Measurements from ENCODE around the gene CP.
"Not testable (repeated sequence)": the region's sequence is repeated elsewhere in the genome, so short reads cannot be mapped to it uniquely, and the experiment has no call there.

CP gene

DNA sequence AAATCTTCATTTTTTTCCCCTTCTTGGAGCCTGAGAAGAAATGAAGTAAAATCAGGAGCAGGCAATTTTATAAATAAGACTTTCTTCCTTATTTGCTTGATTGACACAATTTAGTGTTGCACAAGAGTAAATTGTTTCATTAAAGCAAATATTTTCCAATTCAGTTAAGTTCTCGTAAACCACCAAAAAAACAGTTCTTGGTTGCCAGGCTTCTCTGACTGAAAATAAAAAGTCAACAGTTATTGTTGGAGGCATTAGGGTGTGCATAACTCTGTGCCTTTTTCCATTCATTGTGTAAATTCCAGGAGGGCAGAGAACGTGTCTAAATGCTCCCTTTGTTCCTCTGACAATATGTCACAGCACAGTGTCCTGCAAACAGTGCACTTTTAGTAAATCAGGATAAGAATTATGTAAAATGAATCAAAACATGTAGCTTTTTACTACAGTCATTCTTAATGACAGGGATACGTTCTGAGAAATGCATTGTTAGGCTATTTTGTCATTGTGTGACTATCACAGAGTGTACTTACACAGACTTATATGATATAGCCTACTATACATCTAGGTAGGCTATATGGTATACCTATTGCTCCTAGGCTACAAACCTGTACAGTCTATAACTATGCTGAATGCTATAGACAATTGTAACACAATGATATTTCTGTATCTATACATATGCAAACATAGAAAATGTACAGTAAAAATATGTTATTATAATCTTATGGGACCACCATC is at the start of gene CP:
TSS of gene CP (minus strand) at position 47 of the 735 bp plus-strand sequence. CDS start at position 10, 37 bp downstream.
- no peak for DNase-seq (ENCODE audit: low read depth in 2 of 2, low spot score in 1 of 2)

GRCh38 chr3:149270180-149270579 is 48.6 kb upstream of the CP start:
- DNase-seq (ENCODE audit: low read depth in 2 of 2, low spot score in 1 of 2): no peak

- no peak for DNase-seq (ENCODE audit: low read depth in 2 of 2, low spot score in 1 of 2)
Measured at GRCh38 chr3:149269687-149270086, 48.1 kb upstream of the CP start.

- DNase-seq (ENCODE audit: low read depth in 2 of 2, low spot score in 1 of 2): no peak
Measured at GRCh38 chr3:149267565-149267964, 45.9 kb upstream of the CP start.

DNA sequence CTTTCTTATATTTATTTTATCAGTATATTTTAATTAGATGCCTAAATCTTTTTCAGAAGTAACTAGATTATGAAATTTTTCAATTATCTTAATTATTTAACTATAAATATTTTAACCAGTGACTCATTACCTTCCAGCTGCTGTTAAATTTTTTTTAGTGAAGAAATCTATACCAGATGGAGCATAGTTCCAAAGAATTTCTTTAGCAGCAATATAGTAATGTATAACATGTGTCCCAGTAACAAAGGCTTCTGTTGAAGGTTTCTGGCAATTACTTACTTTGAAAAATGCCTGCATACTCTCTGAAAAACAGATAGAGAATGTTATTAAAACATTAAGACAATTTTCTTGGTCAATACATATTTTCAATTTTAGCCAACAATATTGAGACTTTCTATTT is 45.1 kb upstream of the CP start:
- DNase-seq (ENCODE audit: low read depth in 2 of 2, low spot score in 1 of 2): no peak

DNA sequence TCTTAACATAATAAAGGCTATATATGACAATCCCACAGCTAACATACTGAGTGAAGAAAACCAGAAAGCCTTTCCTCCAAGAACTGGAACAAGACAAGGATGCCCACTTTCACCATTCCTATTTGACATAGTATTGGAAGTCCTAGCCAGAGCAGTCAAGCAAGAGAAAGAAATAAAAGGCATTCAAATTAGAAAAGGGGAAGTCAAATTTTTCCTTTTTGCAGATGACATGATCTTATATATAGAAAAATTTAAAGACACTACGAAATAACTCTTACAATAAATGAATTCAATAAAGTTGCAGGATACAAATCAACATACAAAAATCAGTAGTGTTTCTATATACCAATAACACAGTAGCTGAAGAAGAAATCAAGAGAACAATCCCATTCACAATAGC is 42.2 kb upstream of the CP start:
- no peak for DNase-seq (ENCODE audit: low read depth in 2 of 2, low spot score in 1 of 2)

GRCh38 chr3:149258714-149259113 is 37.1 kb upstream of the CP start:
- DNase-seq (ENCODE audit: low read depth in 2 of 2, low spot score in 1 of 2): no peak

- no peak for DNase-seq (ENCODE audit: low read depth in 2 of 2, low spot score in 1 of 2)
Measured at GRCh38 chr3:149258298-149258697, 36.7 kb upstream of the CP start.

DNA sequence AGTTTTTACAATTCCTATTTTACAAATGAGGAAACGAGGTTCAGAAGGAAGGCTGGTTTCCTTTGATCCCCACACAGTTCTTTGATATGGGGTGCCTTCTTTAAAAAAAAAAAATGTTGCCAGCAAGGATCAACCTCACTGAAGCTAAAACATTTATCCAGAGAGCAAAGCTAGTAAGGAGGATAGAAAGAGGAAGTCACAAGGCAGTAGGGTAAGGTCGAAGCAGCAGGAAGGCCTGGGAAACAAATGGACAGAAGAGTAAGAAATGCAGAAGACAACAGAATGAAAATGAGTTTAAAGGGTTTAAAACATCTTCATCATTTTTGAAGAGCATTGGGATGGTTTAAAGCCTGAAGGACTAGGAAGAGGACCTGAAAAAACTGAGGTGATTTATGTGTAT is 30.6 kb upstream of the CP start:
- no peak for DNase-seq (ENCODE audit: low read depth in 2 of 2, low spot score in 1 of 2)

DNA sequence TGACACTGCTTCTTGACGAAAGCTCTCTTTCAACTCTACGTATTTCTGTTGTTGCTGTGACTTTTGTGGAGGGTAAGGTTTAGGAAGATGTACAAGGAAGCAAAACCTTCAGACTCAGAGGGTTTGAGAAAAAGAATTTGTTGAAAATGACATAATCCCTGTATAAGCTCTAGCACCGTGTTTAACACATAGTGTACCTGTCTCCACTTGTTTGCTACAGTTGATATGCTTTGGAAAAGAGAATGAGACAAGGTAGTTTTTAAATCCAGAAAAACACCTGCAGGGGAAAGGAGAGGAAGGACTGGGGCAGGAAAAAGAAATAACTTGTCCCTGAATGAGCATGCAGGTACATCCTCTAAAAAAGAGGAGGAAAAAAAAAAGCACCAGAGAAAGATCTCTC is 29.6 kb upstream of the CP start:
- DNase-seq (ENCODE audit: low read depth in 2 of 2, low spot score in 1 of 2): no peak

DNA sequence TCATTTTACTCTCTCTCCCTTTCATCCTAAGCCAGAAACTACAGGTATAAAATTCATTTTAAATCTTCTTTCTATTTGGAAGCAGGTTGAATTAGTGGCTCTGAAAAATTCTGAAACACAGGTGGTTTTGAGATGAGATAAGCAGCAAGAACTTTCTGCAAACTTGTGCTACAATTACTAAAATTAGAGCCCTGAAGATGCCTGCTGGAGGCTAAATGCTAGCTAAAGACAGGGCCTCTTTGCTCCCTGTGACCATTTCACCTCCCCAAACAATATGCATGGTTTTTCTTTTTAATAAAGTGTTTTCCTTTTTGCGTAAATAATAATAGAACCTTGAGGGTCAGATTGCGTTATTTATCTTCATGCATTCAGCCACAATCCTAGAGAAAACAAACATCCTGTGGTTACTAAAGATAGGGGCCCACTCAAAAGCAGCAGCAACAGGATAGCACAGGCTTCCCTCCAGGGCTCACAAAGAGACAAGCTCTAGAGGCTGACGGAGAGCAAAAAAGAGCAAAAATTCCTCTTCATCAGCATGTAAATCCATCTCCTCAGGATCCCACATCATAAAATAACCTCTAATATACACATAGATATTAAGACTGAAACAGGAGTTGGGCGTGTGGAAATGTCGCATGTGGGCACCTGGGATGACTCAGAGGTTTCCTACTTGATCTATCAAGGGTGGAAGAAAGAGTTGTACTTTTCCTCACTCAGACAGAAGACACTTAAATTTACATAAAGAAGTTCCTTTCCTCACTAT is 26.5 kb upstream of the CP start:
- DNase-seq (ENCODE audit: low read depth in 2 of 2, low spot score in 1 of 2): no peak

DNA sequence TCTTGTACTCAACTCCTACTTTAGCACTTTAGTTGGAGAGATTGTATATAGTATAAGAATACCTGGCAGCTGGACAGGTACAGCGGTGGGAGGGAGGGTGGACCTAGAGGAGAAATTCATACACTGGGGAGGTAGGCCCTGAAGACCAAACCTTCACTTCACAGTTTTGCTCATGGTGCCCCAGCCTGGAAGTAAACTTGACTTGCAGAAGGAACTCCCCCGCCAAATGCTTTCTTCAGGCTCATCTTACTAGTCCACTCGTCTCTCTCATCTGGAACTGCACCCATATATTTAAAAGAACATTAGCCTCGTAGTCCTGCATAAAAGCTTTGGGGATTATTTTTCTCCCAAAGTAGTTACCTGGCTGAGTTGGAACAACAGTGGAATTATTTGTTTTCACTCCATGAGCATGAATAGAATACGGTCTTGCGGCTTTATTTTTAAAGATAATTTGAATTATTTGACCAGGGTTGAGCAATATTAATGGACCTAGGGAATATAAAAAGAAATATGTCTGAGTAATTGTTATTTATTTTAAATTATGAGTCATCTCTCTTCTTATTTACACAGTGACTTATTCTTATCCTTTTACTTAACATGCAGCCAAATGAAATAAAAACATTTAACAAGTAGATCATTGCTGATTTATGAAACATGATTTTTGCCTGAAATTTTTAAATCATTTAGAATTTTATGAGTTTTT is 25.5 kb upstream of the CP start:
- no peak for DNase-seq (ENCODE audit: low read depth in 2 of 2, low spot score in 1 of 2)

DNA sequence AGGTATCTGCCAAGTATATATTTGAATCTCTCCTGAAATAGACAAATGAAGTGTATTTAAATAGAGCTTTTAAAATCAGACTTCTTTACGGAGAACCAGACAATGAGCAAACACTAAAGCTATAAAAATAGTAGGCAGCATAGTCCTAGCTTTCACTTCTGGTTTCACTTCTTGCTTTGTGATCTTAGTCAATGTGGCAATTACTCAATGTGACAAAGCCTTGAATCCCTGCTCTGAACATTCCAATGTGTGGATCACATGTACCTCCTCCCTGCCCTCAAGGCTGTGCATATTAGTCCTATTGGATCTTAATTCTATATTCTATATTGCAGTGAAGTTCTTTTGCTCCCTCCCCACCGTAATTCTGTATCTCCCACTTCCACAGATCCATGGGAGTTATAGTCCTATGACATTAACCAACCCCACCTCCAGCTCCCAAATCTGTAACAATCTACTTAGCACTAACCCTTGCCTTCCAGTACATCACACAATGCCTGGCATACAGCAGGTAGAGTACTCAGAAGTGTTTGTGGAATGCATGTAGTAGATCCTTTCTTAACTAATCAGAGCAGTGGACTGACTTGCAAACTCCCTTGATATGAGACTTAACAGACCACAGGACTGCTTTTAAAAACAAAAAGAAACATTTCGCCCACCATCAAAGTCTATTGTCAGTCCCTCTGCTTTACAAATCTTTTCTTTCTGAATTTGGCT is 24.3 kb upstream of the CP start:
- no peak for DNase-seq (ENCODE audit: low read depth in 2 of 2, low spot score in 1 of 2)

DNA sequence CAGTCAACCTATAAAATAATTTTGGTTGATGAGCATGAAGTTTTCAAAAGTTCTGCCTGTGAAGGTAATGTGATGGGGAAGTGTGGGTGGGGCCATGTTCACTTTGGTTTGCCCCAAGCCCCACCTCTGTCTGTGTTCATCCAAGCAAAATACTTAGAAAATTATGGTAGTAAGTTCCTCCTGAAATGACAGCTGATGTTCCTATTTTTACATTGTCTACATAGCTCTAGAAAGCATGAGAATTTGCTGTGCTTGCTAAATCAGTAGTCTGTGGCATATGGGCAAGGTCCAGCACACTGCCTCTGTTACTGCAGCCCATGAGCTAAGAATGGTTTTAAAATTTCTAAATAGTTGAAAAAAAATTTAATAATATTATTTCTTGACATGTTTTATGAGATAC is 21.9 kb upstream of the CP start:
- no peak for DNase-seq (ENCODE audit: low read depth in 2 of 2, low spot score in 1 of 2)

GRCh38 chr3:149239357-149239936 is 17.8 kb upstream of the CP start:
- no peak for DNase-seq (ENCODE audit: low read depth in 2 of 2, low spot score in 1 of 2)

DNA sequence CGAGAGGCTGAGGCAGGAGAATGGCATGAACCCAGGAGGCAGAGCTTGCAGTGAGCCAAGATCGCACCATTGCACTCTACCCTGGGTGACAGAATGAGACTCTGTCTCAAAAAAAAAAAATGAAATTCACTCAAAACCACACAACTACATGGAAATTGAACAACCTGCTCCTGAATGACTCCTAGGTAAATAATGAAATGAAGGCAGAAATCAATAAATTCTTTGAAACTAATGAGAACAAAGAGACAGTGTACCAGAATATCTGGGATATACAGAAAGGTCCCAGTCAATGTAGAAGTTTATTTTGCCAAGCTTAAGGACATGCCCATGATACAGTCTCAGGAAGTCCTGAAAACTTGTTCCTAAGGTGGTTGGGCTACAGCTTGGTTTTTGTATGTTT is 16.6 kb upstream of the CP start:
- not testable (repeated sequence) for DNase-seq (ENCODE audit: low read depth in 2 of 2, low spot score in 1 of 2)

DNA sequence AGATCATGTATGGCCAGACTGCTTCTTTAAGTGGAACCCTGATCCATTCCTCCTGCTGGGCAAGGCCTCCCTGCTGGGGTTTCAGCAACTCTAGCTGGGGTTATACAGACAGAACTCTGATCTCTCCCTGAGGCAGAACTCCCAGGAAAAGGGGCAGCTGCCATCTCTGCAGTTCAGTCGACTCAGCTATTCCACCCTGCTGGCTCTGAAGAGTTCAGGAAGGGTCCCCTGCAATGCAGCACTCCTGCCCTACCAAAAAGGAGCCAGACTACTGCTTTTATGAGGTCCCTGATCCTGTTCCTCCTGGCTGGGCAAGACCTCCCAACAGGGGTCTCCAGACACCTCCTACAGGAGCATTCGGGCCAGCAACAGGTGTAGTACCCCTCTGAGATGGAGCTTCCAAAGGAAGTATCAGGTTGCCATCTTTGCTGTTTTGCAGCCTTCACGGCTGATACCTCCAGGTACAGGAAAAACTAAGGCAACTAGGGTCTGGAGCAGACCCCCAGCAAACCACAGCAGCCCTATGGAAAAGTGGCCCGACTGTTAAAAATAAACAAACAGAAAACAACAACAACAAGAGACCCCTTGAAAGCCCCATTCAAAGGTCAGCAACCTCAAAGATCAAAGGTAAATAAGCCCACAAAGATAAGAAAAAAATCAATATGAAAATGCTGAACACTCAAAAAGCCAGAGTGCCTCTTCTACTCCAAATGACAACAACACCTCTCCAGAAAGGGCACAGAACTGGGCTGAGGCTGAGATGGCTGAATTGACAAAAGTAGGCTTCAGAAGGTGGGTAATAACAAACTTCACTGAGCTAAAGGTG is 14.2 kb upstream of the CP start:
- DNase-seq (ENCODE audit: low read depth in 2 of 2, low spot score in 1 of 2): no peak

DNA sequence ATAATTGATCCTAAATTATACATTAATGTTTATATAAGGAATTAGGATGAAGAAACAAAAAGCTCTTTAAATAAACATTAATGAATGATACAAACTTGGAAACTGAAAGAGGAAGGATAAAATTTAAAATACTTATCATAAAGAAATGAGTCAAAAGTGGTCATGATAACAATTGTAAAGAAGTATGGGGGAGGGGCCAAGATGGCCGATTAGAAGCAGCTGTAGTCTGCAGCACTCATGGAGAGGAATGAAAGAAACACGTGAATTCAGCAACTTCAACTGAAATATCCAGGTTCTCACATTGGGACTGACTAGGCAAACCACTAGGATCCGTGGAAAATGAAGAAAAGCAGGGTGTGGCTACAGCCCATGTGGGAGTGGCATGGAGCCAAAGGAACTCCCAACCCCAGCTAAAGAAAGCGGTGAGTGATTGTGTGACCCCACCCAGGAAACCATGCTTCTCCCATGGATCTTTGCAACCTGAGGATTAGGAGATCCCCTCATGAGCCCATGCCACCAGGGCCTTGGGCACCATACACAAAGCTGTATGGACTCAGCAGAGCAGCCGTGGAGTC is 13.1 kb upstream of the CP start:
- no peak for DNase-seq (ENCODE audit: low read depth in 2 of 2, low spot score in 1 of 2)

DNA sequence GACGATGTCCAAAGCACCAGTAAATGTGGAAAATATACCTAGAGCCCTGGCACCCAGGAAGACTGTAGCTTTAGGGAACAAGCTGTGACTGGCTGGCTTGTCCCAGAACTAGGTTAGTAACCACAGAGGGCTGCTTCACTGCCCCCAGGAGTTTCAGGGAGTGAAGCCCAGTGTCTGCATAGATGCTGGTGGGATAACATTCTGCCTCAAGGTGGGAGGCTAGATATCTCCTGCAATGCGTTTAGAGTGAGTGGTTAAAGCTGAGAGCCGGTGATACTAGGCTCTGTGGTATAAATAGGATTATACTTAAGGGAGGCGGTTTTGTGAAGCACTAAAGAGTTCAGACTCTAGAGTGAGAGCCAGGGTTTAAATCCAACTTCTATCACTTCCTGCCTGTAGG is 11.7 kb upstream of the CP start:
- DNase-seq (ENCODE audit: low read depth in 2 of 2, low spot score in 1 of 2): no peak

GRCh38 chr3:149231871-149232270 is 10.2 kb upstream of the CP start:
- no peak for DNase-seq (ENCODE audit: low read depth in 2 of 2, low spot score in 1 of 2)
